ENCODE results near the gene EIF3K. TPM values are rescaled to one million over a fixed set of nuclear protein-coding genes. Genes with fewer than 3 reads are reported as not detected.
"Not testable (repeated sequence)": the region's sequence is repeated elsewhere in the genome, so short reads cannot be mapped to it uniquely, and the experiment has no call there.

The EIF3K gene
- 100 to 1,000 TPM; 469 to 803 (median 546) TPM for total RNA-seq
- polyA plus RNA-seq, result 100 to 1,000 TPM; 498 to 637 (median 574) TPM

GRCh38 chr19:38618590-38619360 lies at the start of gene EIF3K:
Gene EIF3K, plus strand, starts transcription at chr19:38619188. Its CDS starts 81 bp downstream, at chr19:38619269.
- Histone ChIP-seq H3K27me3 (no peaks in the 10 kb centered on the region), H3K9me3 (no peaks in the 10 kb centered on the region), H3K27ac (peak within 1 kb of the TSS; percentile 85 to 94 (median 89)), H3K4me3 (peak within 1 kb of the TSS; percentile 81 to 98 (median 84)), H3K4me1 (peaks cover 0 to 24% (median 19%) of the 10 kb centered on the region in 4 donors), H3K36me3 (peaks cover 13 to 34% (median 29%) of the 10 kb centered on the region in 4 donors)
- intact Hi-C loops (cut with DNase I), result loop anchor here (5.0 kb wide), 2 partner anchors 216 to 314 kb away; partner anchors contain the start of genes FAM98C, MRPS12 and SARS2
- WGBS, 2 donors, result 2 to 3% methylated on average over 64 of the region's 64 CpGs
- peak; percentile 99 for DNase-seq
- TF ChIP-seq POLR2AphosphoS5 (IDR thresholded peaks at IDR 0.05) (peak; percentile 91 to 98 (median 96)), POLR2A (IDR thresholded peaks at IDR 0.05) (peak; percentile 69 to 76), CTCF (IDR thresholded peaks at IDR 0.05) (no peak), EP300 (IDR thresholded peaks at IDR 0.05) (peak in 1 of 4 donors; percentile 89)

GRCh38 chr19:38569368-38569983 lies 49.5 kb upstream of the EIF3K start:
- no peak for DNase-seq
- Histone ChIP-seq H3K4me1 (peaks cover 0 to 6% (median 2%) of the 10 kb centered on the region in 4 donors), H3K9me3 (no peaks in the 10 kb centered on the region), H3K27me3 (peaks cover 7 to 16% (median 14%) of the 10 kb centered on the region in 3 donors), H3K36me3 (no peaks in the 10 kb centered on the region), H3K27ac (no peak overlapping the region), H3K4me3 (no peak overlapping the region)
- WGBS, 2 donors, result 65 to 81% methylated on average over 6 of the region's 6 CpGs
- intact Hi-C loops (cut with DNase I), result no loop called here
- TF ChIP-seq CTCF (IDR thresholded peaks at IDR 0.05) (no peak), POLR2AphosphoS5 (IDR thresholded peaks at IDR 0.05) (no peak), POLR2A (IDR thresholded peaks at IDR 0.05) (no peak), EP300 (IDR thresholded peaks at IDR 0.05) (no peak)

- TF ChIP-seq POLR2AphosphoS5 (IDR thresholded peaks at IDR 0.05), result no peak
- no peak for TF ChIP-seq POLR2A (IDR thresholded peaks at IDR 0.05)
- no peak for TF ChIP-seq CTCF (IDR thresholded peaks at IDR 0.05)
- no peak for TF ChIP-seq EP300 (IDR thresholded peaks at IDR 0.05)
- Histone ChIP-seq H3K9me3 (no peaks in the 10 kb centered on the region), H3K27ac (no peak overlapping the region), H3K27me3 (no peaks in the 10 kb centered on the region), H3K36me3 (no peaks in the 10 kb centered on the region), H3K4me1 (no peaks in the 10 kb centered on the region), H3K4me3 (no peak overlapping the region)
- intact Hi-C loops (cut with DNase I), result no loop called here
- 84 to 89% methylated on average over 2 of the region's 2 CpGs for WGBS, 2 donors
- no peak for DNase-seq
These were observed 47.3 kb upstream of the EIF3K start for GRCh38 chr19:38571682-38572081.

DNA sequence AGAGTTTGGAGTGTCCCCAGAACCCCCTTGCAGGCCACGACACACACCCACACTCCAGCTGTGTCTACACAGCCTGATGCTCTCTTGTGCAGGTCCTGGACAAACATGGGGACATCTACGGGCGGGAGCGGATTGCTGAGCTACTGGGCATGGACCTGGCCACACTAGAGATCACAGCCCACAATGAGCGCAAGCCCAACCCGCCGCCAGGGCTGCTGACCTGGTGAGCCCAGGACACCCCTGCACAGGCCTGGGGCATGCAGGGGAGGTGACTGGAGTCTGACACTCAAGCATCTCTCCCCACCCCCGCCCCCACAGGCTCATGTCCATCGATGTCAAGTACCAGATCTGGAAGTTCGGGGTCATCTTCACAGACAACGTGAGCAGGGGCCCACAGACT lies 41.2 kb upstream of the EIF3K start:
- H3K36me3 ChIP-seq, result no peaks in the 10 kb centered on the region
- H3K4me3 ChIP-seq, result no peak overlapping the region
- H3K27me3 ChIP-seq, result no peaks in the 10 kb centered on the region
- TF ChIP-seq CTCF (IDR thresholded peaks at IDR 0.05), result no peak
- no peak for TF ChIP-seq EP300 (IDR thresholded peaks at IDR 0.05)
- TF ChIP-seq POLR2A (IDR thresholded peaks at IDR 0.05), result no peak
- no peak for TF ChIP-seq POLR2AphosphoS5 (IDR thresholded peaks at IDR 0.05)
- no peak overlapping the region for H3K27ac ChIP-seq
- H3K4me1 ChIP-seq, result no peaks in the 10 kb centered on the region
- no peaks in the 10 kb centered on the region for H3K9me3 ChIP-seq
- intact Hi-C loops (cut with DNase I), result no loop called here
- WGBS, 2 donors, result 86 to 93% methylated on average over 11 of the region's 11 CpGs
- DNase-seq, result no peak

- H3K27me3 ChIP-seq; DNase-seq; H3K36me3 ChIP-seq; H3K9me3 ChIP-seq; H3K4me1 ChIP-seq; H3K27ac ChIP-seq; H3K4me3 ChIP-seq; intact Hi-C loops (cut with DNase I): not testable (repeated sequence)
- WGBS, 2 donors, result 55 to 90% methylated on average over 6 of the region's 6 CpGs
These were observed 39.7 kb upstream of the EIF3K start for GRCh38 chr19:38579304-38579703.

All from sigmoid colon (tissue), 7 donors.